K562 (cell line): ENCODE measurements around the gene ACTR3C. TPM values are rescaled to one million over a fixed set of nuclear protein-coding genes. Genes with fewer than 3 reads are reported as not detected.
A peak's percentile ranks its signal among the peaks of the same experiment; 100 is the strongest.

ENCODE experiments used
- ATAC-seq: fragments of 200-7000 bp; cut with Tn5 transposase; 3 replicates; pipeline ENCODE4 v1.9.1; 2020; ENCODE audit warnings: moderate library complexity
- BruUV-seq: library from RNA; stranded (reverse); fragments of 400-500 nt; replicated peaks from 2 replicates; lab custom pipeline; 2021; lab: Mats Ljungman, UMichigan
- CTCF ChIA-PET: fragments of 300-600 bp; formaldehyde crosslinking; extraction: SDS; loops from one replicate; lab custom pipeline; 2021; ENCODE audit warnings: low intra/inter-chr PET ratio; lab: Yijun Ruan, JAX
- POLR2A ChIA-PET: fragments of 300-600, 350-650 bp; sonication (Branson Sonifier 250); formaldehyde crosslinking; extraction: SDS; loops from one replicate; lab custom pipeline; 2021; ENCODE audit warnings: antibody characterized with exemption, inconsistent platforms; lab: Yijun Ruan, JAX
- DNase-seq, 4 experiments: peaks; one replicate each; pipeline versions ENCODE4 v3.0.0 to v3.0.0-alpha.2; 2011 to 2018; ENCODE audit warnings: low spot score in 3 of 4, mixed read lengths in 3 of 4; ENCODE audit errors: extremely low read depth in 1 of 4
- FAIRE-seq: peaks from 2 replicates; lab custom pipeline; 2011; peaks lifted over from hg19 to GRCh38; lab: Jason Lieb, UNC
- H2AFZ ChIP-seq: 2 replicates; pipeline ENCODE4 v1.6.0; 2011; ENCODE audit warnings: low read depth, low read length, control low read depth, inconsistent platforms
- H3K27ac ChIP-seq: fragments of 200-600 bp; 3 replicates; pipeline ENCODE4 v1.8.0; 2011; ENCODE audit warnings: low read depth, mild to moderate bottlenecking, control low read depth, inconsistent platforms, low read length, moderate library complexity, mixed read lengths; ENCODE audit errors: extremely low read depth
- H3K27me3 ChIP-seq, 2 experiments: fragments of 300-600 bp in 1 of 2; 2 replicates in 1 of 2; 3 replicates in 1 of 2; pipeline versions ENCODE4 v1.6.0 to v1.8.0; 2011; ENCODE audit warnings: inconsistent platforms in 2 of 2, low read length in 2 of 2, mild to moderate bottlenecking in 1 of 2, mixed read lengths in 1 of 2, moderate library complexity in 1 of 2; ENCODE audit not compliant: control insufficient read depth in 2 of 2, insufficient read depth in 2 of 2
- H3K36me3 ChIP-seq: fragments of 300-600 bp; 3 replicates; pipeline ENCODE4 v1.8.0; 2011; ENCODE audit warnings: mild to moderate bottlenecking, low read length, inconsistent platforms; ENCODE audit not compliant: control insufficient read depth, insufficient read depth
- H3K4me1 ChIP-seq, 2 experiments: fragments of 200-600 bp in 1 of 2; replicated peaks in 1 of 2; 2 replicates in 1 of 2; 3 replicates in 1 of 2; pipeline versions ENCODE4 v1.5.1 to v1.8.0; 2011; ENCODE audit warnings: inconsistent platforms in 2 of 2, low read length in 2 of 2, mild to moderate bottlenecking in 1 of 2, mixed read lengths in 1 of 2, moderate library complexity in 1 of 2; ENCODE audit not compliant: control insufficient read depth in 2 of 2, insufficient read depth in 2 of 2
- H3K4me2 ChIP-seq: 2 replicates; pipeline ENCODE4 v1.6.1; 2011; ENCODE audit warnings: low read length, control low read depth, inconsistent platforms, mixed read lengths; ENCODE audit not compliant: insufficient read depth
- H3K4me3 ChIP-seq: fragments of 200-600 bp; sonication (generic), shearing (Covaris generic); 2 replicates; pipeline ENCODE4 v1.5.1; 2016; ENCODE audit warnings: control low read depth, inconsistent platforms
- H3K79me2 ChIP-seq: fragments of 200-600 bp; 3 replicates; pipeline ENCODE4 v1.8.0; 2011; ENCODE audit warnings: low read length, inconsistent platforms; ENCODE audit not compliant: control insufficient read depth, insufficient read depth
- H3K9ac ChIP-seq, 2 experiments: 2 replicates each; pipeline versions ENCODE4 v1.6.0 to v1.6.1; 2011; ENCODE audit warnings: low read depth in 2 of 2, low read length in 2 of 2, control low read depth in 1 of 2, inconsistent platforms in 1 of 2, mild to moderate bottlenecking in 1 of 2, mixed read lengths in 1 of 2; ENCODE audit not compliant: insufficient read depth in 1 of 2
- H3K9me1 ChIP-seq: one replicate; pipeline ENCODE4 v1.6.0; 2011; ENCODE audit warnings: inconsistent platforms, mild to moderate bottlenecking, low read length, moderate library complexity; ENCODE audit not compliant: control insufficient read depth, insufficient read depth
- H3K9me3 ChIP-seq: replicated peaks from 2 replicates; pipeline ENCODE4 v1.5.1; 2011; ENCODE audit warnings: low read depth, low read length, inconsistent platforms; ENCODE audit not compliant: control insufficient read depth, insufficient read depth
- H4K20me1 ChIP-seq: replicated peaks from 2 replicates; pipeline ENCODE4 v1.6.1; 2011; ENCODE audit warnings: low read length, inconsistent platforms, mixed read lengths; ENCODE audit not compliant: control insufficient read depth, insufficient read depth
- CTBP1 ChIP-seq: fragments of 450-650 bp; IDR thresholded peaks from 2 replicates; pipeline ENCODE4 v1.6.1; 2016; ENCODE audit warnings: borderline replicate concordance
- DPF2 ChIP-seq: fragments of 450-650 bp; IDR thresholded peaks from 2 replicates; pipeline ENCODE4 v1.6.1; 2016
- HEY1 ChIP-seq: fragments of 250-450 bp; sonication (Bioruptor Pico); IDR thresholded peaks from 2 replicates; pipeline ENCODE4 v1.5.0; 2020; ENCODE audit warnings: mild to moderate bottlenecking, moderate library complexity, borderline replicate concordance
- ILK ChIP-seq: fragments of 450-650 bp; IDR thresholded peaks from 2 replicates; pipeline ENCODE4 v1.6.1; 2016; ENCODE audit warnings: missing genetic modification characterization, low read depth, mild to moderate bottlenecking, missing compliant biosample characterization, moderate library complexity, borderline replicate concordance
- MEIS2 ChIP-seq: fragments of 450-650 bp; IDR thresholded peaks from 2 replicates; pipeline ENCODE4 v1.6.1; 2014; ENCODE audit warnings: mild to moderate bottlenecking; ENCODE audit not compliant: partially characterized antibody
- NFIC ChIP-seq: fragments of 450-650 bp; IDR thresholded peaks from 2 replicates; pipeline ENCODE4 v1.6.1; 2017; ENCODE audit warnings: mild to moderate bottlenecking, inconsistent platforms
- PBX2 ChIP-seq, 2 experiments: IDR thresholded peaks in 1 of 2; conservative IDR thresholded peaks in 1 of 2; 2 replicates each; pipeline ENCODE4 v1.6.1; 2016; ENCODE audit warnings: low read depth in 2 of 2, mild to moderate bottlenecking in 1 of 2, missing compliant biosample characterization in 1 of 2, missing genetic modification characterization in 1 of 2, moderate library complexity in 1 of 2
- RCOR1 ChIP-seq, 2 experiments: IDR thresholded peaks; 2 replicates each; pipeline ENCODE4 v1.6.1; 2012; ENCODE audit warnings: low read depth in 2 of 2, low read length in 2 of 2, borderline replicate concordance in 1 of 2, improper control_type of control experiment in 1 of 2
- RFX1 ChIP-seq: fragments of 450-650 bp; IDR thresholded peaks from 2 replicates; pipeline ENCODE4 v1.6.1; 2016; ENCODE audit warnings: mild to moderate bottlenecking, moderate library complexity
- RFX5 ChIP-seq: IDR thresholded peaks from 2 replicates; pipeline ENCODE4 v1.6.1; 2011; ENCODE audit warnings: low read depth, mild to moderate bottlenecking, improper control_type of control experiment, low read length
- TCF3 ChIP-seq: sonication (generic); formaldehyde crosslinking; IDR thresholded peaks from 2 replicates; pipeline ENCODE4 v1.4.0; 2020; ENCODE audit warnings: mild to moderate bottlenecking, missing genetic modification reagents
- ZBTB34 ChIP-seq: fragments of 250-450 bp; sonication (Bioruptor Pico); IDR thresholded peaks from 2 replicates; pipeline ENCODE4 v1.8.0; 2021; ENCODE audit warnings: mild to moderate bottlenecking, moderate library complexity
- whole genome bisulfite sequencing: fragments of 100-300 bp; shearing (Covaris generic); methylation state at CpG from one replicate; pipeline ENCODE4 v1.1.6; 2016; ENCODE audit warnings: low coverage, mixed read lengths; ENCODE audit not compliant: insufficient coverage; ENCODE audit errors: missing lambda C conversion rate; 5-methylcytosine and 5-hydroxymethylcytosine counted together
- in situ Hi-C: fragments of 300-500 bp; cut with MboI; formaldehyde crosslinking; loops from 4 replicates; pipeline ENCODE4 v1.15.0; 2018; ENCODE audit warnings: inconsistent platforms, mixed read lengths
- intact Hi-C: fragments of 100-400 bp; cut with micrococcal nuclease; formaldehyde crosslinking; loops from 2 replicates; pipeline ENCODE4 v1.14.2; 2022
- polyA plus RNA-seq, 8 experiments: library from polyadenylated mRNA; depleted of rRNA in 4 of 8; stranded (reverse) in 5 of 8; unstranded in 3 of 8; fragments of >200 nt; fragmentation: Nextera tagmentation in 2 of 8; fragmentation: Illumina TruSeq in 1 of 8; extraction: Ambion mirVana in 2 of 8; extraction: Trizol in 1 of 8; gene quantifications; 2 replicates each; pipeline versions ENCODE4 v1.2.1 to v1.2.3, GENCODE V29; 2011 to 2014; ENCODE audit warnings: inconsistent platforms in 1 of 8, missing spikeins in 1 of 8
- total RNA-seq, 7 experiments: library from RNA; depleted of rRNA in 6 of 7; stranded (reverse); fragments of >200 nt in 6 of 7; fragmentation: Illumina TruSeq in 2 of 7; extraction: Trizol in 2 of 7; gene quantifications; 2 replicates each; pipeline versions ENCODE4 v1.2.1 to v1.2.3, GENCODE V29; 2011 to 2021; ENCODE audit warnings: low replicate concordance in 1 of 7

ACTR3C gene
- total and polyA plus RNA-seq, 9 of the 15 experiments (the other 6 are each of a cell fraction or from before 2014, with no cell fraction given), result 9.0 to 35.4 (median 13.3) TPM

- TF ChIP-seq PBX2 (CRISPR knock-in tag; IDR thresholded peaks at IDR 0.05; ENCODE audit: low read depth), result no peak
- TF ChIP-seq PBX2 (tag; conservative IDR thresholded peaks at IDR 0.05; ENCODE audit: low read depth), result peak; percentile 55
- TF ChIP-seq RFX1, result peak; percentile 47
- peak; percentile 62 for TF ChIP-seq MEIS2
- peak; percentile 35 to 60; a peak in 2 of 4 replicates for TF ChIP-seq RCOR1 (IDR thresholded peaks at IDR 0.05; ENCODE audit: borderline replicate concordance in 1 of 2, low read depth in 2 of 2, low read length in 2 of 2)
These were observed 42.5 kb upstream of the ACTR3C start (continued) for GRCh38 chr7:150365673-150366398.

- H2AFZ ChIP-seq, result no peak overlapping the region
- 77% methylated on average over 10 of the region's 10 CpGs for WGBS
- no peaks in the 10 kb centered on the region for H3K27me3 ChIP-seq
- H3K4me1 ChIP-seq, result peaks cover 28 to 36% of the 10 kb centered on the region in 2 experiments
- peaks cover 24% of the 10 kb centered on the region for H3K79me2 ChIP-seq
- no peak overlapping the region for H3K4me3 ChIP-seq
- intact Hi-C loops (no loop called here), in situ Hi-C loops (no loop called here)
- no peaks in the 10 kb centered on the region; the same call in 1 of the 2 replicates for H4K20me1 ChIP-seq
- H3K9ac ChIP-seq, result no peak overlapping the region
- ChIA-PET CTCF (interaction anchor here (0.6 kb wide), 1 partner anchor 1153 kb away, joined by 3 read pairs; no protein-coding TSS in a partner anchor), POLR2A (interaction anchor here (1.1 to 1.5 kb wide), 4 partner anchors 9 to 30 kb away, joined by 3 to 7 read pairs (median 4); no protein-coding TSS in a partner anchor)
- BruUV-seq, result no TSS peak
- no peaks in the 10 kb centered on the region for H3K9me3 ChIP-seq
- FAIRE-seq, result no peak
- H3K9me1 ChIP-seq, result no peaks in the 10 kb centered on the region
- H3K36me3 ChIP-seq, result peaks cover 13% of the 10 kb centered on the region; the same call in 2 of the 3 replicates
- no peak overlapping the region for H3K4me2 ChIP-seq
- ATAC-seq, result no peak
- DNase-seq, result no peak
- H3K27ac ChIP-seq, result no peak overlapping the region
- TF ChIP-seq ILK (tag) (no peak), CTBP1 (no peak), NFIC (no peak), RFX5 (no peak), DPF2 (no peak), TCF3 (CRISPR knock-in tag) (no peak), HEY1 (CRISPR knock-in tag) (no peak), ZBTB34 (CRISPR knock-in tag) (no peak)
These were observed 41.8 kb upstream of the ACTR3C start for GRCh38 chr7:150365194-150365593.
